GM19351 (cell line): ENCODE measurements around the gene LILRB1.
"Not testable (repeated sequence)": the region's sequence is repeated elsewhere in the genome, so short reads cannot be mapped to it uniquely, and the experiment has no call there.

Source experiments
- ATAC-seq: cut with Tn5 transposase; IDR thresholded peaks from one replicate; pipeline ENCODE4 v1.9.1; 2021; ENCODE audit warnings: mild to moderate bottlenecking, moderate library complexity; ENCODE audit not compliant: unreplicated experiment

The LILRB1 gene

DNA sequence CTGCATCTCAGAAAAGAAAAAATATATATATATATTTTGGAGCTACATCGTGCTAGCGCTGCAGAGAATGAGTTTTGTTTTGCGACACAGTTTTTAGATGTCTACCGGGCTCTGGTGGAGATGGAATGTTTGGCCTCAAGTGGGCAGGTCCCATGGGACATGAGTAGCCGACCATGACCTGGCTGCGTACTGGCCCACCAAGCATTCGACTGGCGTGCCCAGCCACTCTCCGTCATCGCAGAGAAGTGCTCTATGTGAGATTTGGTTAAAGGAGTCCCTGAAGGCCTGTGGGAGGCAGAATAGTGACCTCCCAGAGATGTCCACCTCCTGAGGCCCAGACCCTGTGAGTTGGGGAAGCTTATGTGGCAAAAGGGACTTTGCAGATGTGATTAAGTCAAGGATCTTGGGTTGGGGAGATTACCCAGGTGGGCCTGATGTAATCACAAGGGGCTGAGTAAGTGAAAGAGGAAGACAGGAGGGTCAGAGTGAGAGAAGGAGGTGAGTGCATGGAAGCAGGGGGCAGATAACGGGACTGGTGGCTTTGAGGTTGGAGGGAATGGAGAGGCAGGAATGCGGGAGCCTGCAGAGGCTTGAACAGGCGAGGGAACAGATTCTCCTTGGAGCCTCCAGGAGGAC lies 31.7 kb downstream of the LILRB1 start:
- no peak for ATAC-seq

DNA sequence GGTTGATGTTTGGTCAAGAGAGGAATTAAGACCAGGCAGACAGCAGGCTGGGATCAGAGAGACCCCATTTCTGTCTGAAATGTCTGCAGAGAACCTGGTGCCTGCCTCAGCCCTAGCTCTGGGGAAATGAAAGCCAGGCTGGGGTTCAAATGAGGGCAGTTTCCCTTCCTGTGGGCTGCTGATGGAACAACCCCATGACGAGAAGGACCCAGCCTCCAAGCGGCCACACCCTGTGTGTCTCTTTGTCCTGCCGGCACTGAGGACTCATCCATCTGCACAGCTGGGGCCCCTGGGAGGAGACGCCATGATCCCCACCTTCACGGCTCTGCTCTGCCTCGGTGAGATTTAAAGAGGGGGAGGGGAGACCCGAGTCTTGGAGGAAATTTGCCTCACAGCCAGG lies 32.4 kb downstream of the LILRB1 start, which contains the start of gene LILRB4:
TSS of gene LILRB4 (plus strand) at position 256 of the 400 bp plus-strand sequence. CDS start at position 305, 49 bp downstream.
- peak; percentile 51 for ATAC-seq

DNA sequence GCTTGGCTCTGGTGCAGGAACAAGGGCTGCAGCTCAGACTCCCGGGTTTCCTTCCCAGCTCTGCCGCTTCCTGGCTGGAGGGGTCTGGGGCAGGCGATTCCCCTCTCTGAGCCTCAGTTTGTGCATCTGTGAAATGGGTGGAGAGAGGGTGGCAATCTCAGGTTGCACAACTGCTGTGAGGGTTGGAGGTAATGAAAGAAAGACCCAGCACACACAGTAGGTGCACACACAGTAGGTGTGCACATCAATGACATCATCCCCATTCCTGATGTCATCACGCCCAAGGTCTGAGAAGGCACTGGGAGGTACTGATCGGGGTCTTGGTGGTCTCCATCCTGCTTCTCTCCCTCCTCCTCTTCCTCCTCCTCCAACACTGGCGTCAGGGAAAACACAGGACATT lies 35.2 kb downstream of the LILRB1 start:
- no peak for ATAC-seq

DNA sequence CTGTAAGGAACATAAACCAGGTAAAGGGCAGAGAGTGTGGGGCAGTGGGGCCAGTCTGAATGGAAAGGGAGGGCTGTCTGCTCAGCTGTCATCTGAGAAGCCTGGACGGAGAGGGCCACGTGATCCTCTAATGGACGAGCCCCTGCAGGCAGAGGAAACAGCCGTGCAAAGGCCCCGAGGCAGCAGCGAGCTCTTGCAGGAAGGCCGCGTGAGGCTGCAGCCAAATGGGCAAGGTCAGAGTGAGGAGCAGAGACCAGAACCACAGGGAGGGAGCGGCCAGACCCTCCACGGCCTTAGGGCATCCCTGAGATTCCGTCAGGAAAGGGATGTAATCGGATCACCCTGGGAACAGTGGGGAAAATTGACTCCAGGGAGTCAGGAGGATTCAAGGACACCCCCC lies 36.9 kb downstream of the LILRB1 start:
- ATAC-seq = no peak

DNA sequence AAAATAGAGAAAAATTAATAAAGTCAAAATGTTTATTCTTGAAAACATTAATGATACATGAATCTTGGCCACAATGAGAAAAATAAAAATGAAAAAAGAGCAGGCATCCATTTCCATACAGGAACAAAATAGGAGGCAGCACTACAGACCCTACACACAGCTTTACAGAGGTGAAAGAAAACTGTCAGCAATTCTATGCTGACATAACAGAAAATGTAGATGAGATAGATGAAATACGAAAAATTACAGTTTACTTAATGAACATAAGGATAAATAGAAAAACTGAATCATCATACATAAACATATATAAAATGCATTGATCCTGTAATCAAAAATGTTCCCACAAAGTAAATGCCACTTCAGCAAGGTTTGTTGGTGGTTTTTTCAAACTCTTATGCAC lies 38.1 kb downstream of the LILRB1 start:
- no peak for ATAC-seq

DNA sequence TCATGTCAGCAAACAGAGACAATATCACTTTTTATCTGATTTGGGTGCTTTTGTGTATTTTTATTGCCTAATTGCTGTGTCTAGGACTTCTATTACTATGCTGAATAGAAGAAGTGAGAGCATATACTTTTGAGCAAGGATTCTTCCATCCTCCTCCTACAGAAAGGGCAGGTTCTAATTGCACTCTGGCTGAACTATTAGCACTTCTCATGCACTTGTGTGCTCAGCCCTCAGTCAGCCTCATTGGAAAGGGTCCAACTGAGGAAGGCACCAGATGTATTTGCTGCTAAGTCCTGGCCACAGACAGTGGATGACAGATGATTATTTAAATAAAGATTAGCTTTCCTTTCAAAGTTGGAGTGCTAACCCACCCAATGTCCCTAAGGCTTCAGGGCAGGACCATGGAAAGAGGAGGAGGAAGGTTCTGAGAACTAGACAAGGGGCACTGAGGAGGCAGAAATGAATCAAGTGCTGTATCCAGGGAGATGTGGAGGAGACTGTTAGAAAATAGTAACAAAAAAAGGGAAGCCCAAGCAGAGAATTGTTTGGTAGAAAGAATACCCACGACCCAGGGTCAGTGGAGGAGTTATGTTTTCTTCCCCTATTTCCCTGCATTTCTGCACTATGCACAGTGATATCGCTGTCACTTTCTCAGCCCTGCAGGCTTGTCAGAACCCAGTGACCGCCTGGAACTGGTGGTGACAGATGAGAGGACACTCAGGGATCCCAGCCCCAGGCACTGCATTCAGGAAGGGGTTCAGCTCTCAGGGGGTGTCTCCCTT lies 40.5 kb downstream of the LILRB1 start:
- no peak for ATAC-seq

DNA sequence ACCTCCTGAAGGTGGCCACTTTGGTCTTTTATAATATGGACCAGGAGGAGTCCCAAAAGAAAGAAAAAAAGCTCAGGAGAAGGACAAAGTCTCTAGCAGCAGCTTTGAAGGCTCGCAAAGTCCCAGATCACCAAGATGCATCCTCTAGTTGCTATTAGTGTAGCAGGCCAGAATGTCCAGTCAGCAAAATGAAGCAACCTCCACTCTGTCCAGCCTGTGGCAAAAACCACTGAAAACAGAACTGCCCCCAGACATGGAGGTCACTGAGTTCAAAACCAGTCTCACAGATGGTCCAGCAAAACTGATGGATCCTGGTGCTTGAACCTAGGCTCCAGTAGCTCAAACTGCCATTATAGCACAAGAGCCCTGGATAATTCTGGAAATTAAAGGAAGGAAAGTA lies 42.9 kb downstream of the LILRB1 start:
- ATAC-seq = no peak

DNA sequence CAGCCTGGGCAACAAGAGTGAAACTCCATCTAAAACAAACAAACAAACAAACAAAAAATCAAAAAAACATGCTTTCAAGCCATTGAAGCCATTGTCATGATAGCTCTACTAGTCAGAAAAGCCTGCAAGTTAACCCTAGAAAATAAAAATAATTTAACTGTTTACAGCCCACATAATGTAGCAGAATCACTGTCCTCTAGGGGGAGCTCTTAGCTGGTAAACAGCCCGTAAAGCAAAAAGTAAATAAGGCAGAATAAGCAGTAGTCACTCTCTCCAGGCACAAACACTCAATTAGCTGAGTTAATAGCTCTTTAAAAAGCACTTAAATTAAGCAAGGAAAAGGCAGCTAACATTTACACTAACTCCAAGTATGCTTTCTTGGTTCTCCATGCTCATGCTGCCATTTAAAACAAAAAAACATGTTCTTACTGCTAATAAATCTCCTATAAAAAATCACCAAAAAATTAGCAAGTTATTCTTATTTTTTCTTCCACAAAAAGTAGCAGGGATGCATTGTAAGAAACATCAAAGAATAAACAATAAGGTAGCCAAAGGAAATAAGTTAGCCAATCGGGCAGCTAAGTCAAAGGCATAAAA lies 43.8 kb downstream of the LILRB1 start:
- ATAC-seq = no peak

DNA sequence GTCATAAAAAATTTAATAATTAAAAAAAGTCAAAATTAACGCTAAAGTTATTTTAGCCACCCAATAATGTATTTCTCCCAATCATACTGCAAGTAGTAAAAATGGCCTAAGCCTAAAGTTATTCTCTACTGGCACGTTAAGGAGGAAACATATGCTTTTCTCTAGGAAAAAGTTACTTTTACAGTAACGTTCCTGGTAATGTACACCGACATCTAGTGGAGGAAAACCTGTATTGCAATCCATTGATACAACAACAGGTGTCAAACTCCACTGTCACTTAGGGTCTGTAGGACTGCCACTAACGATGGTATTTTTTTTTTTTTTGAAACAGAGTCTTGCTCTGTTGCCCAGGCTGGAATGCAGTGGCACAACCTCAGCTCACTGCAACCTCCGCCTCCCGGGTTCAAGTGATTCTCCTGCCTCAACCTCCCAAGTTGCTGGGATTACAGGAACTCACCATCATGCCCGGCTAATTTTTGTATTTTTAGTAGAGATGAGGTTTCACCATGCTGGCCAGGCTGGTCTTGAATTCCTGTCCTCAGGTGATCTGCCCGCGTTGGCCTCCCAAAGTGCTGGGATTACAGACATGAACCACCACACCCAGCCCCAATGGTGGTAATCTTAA lies 46.0 kb downstream of the LILRB1 start:
- ATAC-seq = not testable (repeated sequence)

DNA sequence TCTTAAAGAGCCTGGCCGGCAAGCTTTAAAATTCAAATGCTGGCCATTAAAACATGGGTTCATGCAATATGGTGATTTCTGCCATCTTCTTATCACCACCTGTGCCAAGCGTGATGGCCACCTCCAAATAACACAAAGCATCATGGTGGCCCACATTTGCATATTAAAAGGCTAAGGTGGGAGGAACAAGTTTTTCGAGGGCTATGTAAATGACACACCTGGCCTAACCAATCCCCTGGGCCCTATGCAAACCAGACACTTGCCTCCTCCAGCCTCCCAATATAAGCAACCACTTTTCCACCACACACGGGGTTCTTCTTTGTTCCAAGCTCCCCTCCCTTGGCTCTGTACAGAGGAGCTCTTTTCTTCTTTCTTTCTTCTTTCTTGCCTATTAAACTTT lies 46.9 kb downstream of the LILRB1 start:
- no peak for ATAC-seq

DNA sequence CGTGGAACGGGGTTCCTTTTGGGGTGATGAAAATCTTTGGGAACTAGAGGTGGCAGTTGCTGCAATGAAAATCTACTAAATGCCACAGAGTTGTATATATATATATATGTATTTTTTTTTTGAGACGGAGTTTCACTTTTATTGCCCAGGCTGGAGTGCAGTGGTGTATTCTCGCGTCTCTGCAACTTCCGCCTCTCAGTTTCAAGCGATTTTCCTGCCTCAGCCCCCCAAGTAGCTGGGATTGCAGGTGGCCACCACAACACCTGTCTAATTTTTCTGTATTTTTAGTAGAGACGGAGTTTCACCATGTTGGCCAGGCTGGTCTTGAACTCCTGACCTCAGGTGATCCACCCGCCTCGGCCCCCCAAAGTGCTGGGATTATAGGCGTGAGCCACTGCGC lies 51.3 kb downstream of the LILRB1 start:
- not testable (repeated sequence) for ATAC-seq

DNA sequence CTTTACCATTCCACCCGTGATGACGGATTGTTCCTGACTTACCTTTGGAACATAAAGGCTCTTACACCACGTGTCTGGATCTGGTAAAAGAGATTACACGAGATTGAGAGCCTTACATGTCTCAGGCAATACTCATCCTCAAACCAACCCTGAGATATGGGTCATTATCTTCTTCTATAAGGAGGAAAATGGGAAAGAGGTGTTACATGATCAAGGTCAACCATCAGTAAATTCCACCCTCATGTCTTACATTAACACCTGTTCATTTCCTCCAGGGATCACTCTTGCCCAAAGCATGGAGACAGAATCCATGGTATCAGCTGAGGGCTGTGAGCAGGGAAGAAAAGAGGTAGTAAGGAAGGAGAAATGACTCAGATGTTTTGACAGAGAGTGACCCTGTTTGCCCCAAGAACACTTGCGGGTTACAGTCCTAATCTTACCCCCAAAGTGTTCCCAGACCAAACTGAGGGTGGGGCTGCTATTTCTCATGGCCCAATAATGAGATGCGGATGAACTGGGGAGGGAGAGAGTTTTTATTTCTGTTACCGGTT lies 52.1 kb downstream of the LILRB1 start:
- no peak for ATAC-seq

DNA sequence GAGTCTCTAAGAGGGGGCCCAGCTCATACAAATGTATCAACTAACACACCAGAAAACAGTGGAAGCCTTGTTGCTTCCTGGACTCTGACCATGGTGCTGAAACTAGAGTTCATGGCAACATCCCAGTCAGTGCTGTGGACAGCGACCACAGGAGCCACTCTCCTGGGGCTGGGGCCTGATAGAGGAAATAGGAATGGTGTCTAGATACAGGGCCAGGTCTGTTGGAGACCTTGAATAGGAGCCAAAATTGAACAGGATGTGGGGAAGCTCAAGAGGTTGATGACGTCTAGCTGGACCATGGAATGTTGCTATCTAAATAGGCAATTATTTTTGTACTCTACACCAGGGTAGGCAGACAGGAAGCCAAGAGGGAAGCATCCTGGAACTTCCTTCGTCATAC lies 54.2 kb downstream of the LILRB1 start:
- ATAC-seq = no peak
